K562 (cell line): Measurements from ENCODE around the gene PCDH9. TPM values are rescaled to one million over a fixed set of nuclear protein-coding genes. Genes with fewer than 3 reads are reported as not detected.

ENCODE experiments used
- RAD51 ChIP-seq: fragments of 450-650 bp; IDR thresholded peaks from 2 replicates; pipeline ENCODE4 v1.7.1; 2016; ENCODE audit warnings: low read depth, mild to moderate bottlenecking, borderline replicate concordance
- RBM14 ChIP-seq: fragments of 200-400 bp; formaldehyde crosslinking; IDR thresholded peaks from 2 replicates; pipeline ENCODE4 v1.6.1; 2018; ENCODE audit warnings: low read depth, mild to moderate bottlenecking, low read length, moderate library complexity, borderline replicate concordance; ENCODE audit not compliant: insufficient read depth
- polyA plus RNA-seq, 8 experiments: library from polyadenylated mRNA; depleted of rRNA in 4 of 8; stranded (reverse) in 5 of 8; unstranded in 3 of 8; fragments of >200 nt; fragmentation: Nextera tagmentation in 2 of 8; fragmentation: Illumina TruSeq in 1 of 8; extraction: Ambion mirVana in 2 of 8; extraction: Trizol in 1 of 8; gene quantifications; 2 replicates each; pipeline versions ENCODE4 v1.2.1 to v1.2.3, GENCODE V29; 2011 to 2014; ENCODE audit warnings: inconsistent platforms in 1 of 8, missing spikeins in 1 of 8
- total RNA-seq, 7 experiments: library from RNA; depleted of rRNA in 6 of 7; stranded (reverse); fragments of >200 nt in 6 of 7; fragmentation: Illumina TruSeq in 2 of 7; extraction: Trizol in 2 of 7; gene quantifications; 2 replicates each; pipeline versions ENCODE4 v1.2.1 to v1.2.3, GENCODE V29; 2011 to 2021; ENCODE audit warnings: low replicate concordance in 1 of 7
- TF ChIP-seq, protein P1 (sequence below): fragments of 250-450 bp; sonication (Bioruptor Pico); IDR thresholded peaks from 2 replicates; pipeline ENCODE4 v1.8.0; 2022; ENCODE audit warnings: moderate library complexity, mild to moderate bottlenecking, inconsistent platforms
- TF ChIP-seq, protein P2 (sequence below): sonication (generic); formaldehyde crosslinking; IDR thresholded peaks from 2 replicates; pipeline ENCODE4 v1.8.1; 2023; ENCODE audit warnings: missing genetic modification reagents, mild to moderate bottlenecking, borderline replicate concordance

PCDH9 gene
- total and polyA plus RNA-seq, 9 of the 15 experiments (the other 6 are each of a cell fraction or from before 2014, with no cell fraction given), result 1.1 to 6.7 (median 4.9) TPM

DNA sequence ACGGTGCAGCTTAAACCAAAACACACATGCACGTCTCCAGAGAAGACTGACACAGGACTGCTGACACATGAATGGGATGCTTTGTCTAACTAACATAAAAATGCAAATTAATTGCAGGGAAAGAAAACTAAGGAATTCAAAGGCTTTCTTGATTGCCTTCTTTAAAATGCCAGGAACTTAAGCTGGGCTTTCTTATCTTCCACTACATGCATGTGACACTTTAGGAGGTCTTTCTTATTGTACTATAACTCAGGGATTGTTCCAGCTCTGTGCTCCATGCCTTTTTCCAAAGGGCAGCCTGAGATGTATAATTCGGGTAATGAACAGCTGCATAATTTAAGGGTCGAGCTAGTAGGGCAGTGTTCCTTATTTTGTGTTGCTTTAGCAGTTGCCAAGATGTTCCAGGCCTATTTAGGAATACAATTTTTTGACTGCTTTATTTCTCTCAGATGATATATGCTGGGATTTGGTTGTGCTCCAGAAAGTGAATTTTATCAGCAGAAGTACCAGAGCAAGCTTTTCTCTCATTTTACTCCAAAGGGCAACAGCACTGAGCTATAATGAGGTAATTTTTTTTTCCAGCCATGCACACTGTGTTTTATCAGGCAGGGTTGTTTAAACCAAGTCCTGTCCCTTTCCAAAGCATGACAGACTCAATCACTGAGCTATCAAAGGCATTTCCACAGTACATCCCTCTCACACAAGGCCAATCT lies 885.2 kb downstream of the PCDH9 start (continued):
- TF ChIP-seq, protein P1, sequence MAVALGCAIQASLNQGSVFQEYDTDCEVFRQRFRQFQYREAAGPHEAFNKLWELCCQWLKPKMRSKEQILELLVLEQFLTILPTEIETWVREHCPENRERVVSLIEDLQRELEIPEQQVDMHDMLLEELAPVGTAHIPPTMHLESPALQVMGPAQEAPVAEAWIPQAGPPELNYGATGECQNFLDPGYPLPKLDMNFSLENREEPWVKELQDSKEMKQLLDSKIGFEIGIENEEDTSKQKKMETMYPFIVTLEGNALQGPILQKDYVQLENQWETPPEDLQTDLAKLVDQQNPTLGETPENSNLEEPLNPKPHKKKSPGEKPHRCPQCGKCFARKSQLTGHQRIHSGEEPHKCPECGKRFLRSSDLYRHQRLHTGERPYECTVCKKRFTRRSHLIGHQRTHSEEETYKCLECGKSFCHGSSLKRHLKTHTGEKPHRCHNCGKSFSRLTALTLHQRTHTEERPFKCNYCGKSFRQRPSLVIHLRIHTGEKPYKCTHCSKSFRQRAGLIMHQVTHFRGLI (CRISPR knock-in tag), result no peak
- TF ChIP-seq RAD51 (no peak), RBM14 (no peak)
- TF ChIP-seq, protein P2, sequence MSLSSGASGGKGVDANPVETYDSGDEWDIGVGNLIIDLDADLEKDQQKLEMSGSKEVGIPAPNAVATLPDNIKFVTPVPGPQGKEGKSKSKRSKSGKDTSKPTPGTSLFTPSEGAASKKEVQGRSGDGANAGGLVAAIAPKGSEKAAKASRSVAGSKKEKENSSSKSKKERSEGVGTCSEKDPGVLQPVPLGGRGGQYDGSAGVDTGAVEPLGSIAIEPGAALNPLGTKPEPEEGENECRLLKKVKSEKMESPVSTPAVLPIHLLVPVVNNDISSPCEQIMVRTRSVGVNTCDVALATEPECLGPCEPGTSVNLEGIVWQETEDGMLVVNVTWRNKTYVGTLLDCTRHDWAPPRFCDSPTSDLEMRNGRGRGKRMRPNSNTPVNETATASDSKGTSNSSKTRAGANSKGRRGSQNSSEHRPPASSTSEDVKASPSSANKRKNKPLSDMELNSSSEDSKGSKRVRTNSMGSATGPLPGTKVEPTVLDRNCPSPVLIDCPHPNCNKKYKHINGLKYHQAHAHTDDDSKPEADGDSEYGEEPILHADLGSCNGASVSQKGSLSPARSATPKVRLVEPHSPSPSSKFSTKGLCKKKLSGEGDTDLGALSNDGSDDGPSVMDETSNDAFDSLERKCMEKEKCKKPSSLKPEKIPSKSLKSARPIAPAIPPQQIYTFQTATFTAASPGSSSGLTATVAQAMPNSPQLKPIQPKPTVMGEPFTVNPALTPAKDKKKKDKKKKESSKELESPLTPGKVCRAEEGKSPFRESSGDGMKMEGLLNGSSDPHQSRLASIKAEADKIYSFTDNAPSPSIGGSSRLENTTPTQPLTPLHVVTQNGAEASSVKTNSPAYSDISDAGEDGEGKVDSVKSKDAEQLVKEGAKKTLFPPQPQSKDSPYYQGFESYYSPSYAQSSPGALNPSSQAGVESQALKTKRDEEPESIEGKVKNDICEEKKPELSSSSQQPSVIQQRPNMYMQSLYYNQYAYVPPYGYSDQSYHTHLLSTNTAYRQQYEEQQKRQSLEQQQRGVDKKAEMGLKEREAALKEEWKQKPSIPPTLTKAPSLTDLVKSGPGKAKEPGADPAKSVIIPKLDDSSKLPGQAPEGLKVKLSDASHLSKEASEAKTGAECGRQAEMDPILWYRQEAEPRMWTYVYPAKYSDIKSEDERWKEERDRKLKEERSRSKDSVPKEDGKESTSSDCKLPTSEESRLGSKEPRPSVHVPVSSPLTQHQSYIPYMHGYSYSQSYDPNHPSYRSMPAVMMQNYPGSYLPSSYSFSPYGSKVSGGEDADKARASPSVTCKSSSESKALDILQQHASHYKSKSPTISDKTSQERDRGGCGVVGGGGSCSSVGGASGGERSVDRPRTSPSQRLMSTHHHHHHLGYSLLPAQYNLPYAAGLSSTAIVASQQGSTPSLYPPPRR (CRISPR knock-in tag), result no peak
